Vagina (tissue), 2 donors: ENCODE data around the gene SETSIP. TPM values are rescaled to one million over a fixed set of nuclear protein-coding genes. Genes with fewer than 3 reads are reported as not detected.

ENCODE experiments used
- DNase-seq, 2 donors: peaks; one replicate each; pipeline ENCODE4 v3.0.0-alpha.2; 2017; ENCODE audit errors: extremely low spot score in 2 of 2
- H3K27ac ChIP-seq: fragments of 200-600 bp; sonication (generic); one replicate; pipeline ENCODE4 v1.5.1; 2019
- H3K27me3 ChIP-seq: fragments of 200-600 bp; sonication (generic); one replicate; pipeline ENCODE4 v1.5.1; 2019
- H3K36me3 ChIP-seq, 2 donors: fragments of 200-600 bp; sonication (generic); one replicate each; pipeline ENCODE4 v1.5.1; 2017 to 2019
- H3K4me1 ChIP-seq: fragments of 200-600 bp; sonication (generic); one replicate; pipeline ENCODE4 v1.5.1; 2019
- H3K4me3 ChIP-seq, 2 donors: fragments of 200-600 bp; sonication (generic); 1 replicate in 1 of 2; 2 replicates in 1 of 2; pipeline ENCODE4 v1.5.1; 2016 to 2019
- H3K9me3 ChIP-seq: fragments of 200-600 bp; sonication (generic); one replicate; pipeline ENCODE4 v1.5.1; 2019
- POLR2A ChIP-seq, 2 donors: fragments of 450-650 bp; IDR thresholded peaks; one replicate each; pipeline ENCODE4 v1.6.1; 2017; ENCODE audit warnings: antibody characterized with exemption in 2 of 2, mild to moderate bottlenecking in 2 of 2, moderate library complexity in 2 of 2
- POLR2AphosphoS5 ChIP-seq, 2 donors: sonication (generic); formaldehyde crosslinking; IDR thresholded peaks; one replicate each; pipeline ENCODE4 v1.9.0; 2017; ENCODE audit warnings: antibody characterized with exemption in 2 of 2, mild to moderate bottlenecking in 2 of 2, low read depth in 1 of 2; ENCODE audit not compliant: insufficient read depth in 1 of 2
- intact Hi-C: fragments of 100-400 bp; cut with DNase I; formaldehyde crosslinking; loops from one replicate; pipeline ENCODE4 v1.15.1; 2023
- total RNA-seq: library from RNA; depleted of rRNA; stranded (reverse); fragments of >200 nt; gene quantifications from one replicate; pipeline ENCODE4 v1.2.3, GENCODE V29; 2016
- TF ChIP-seq, protein P1 (sequence below), 3 experiments: fragments of 450-650 bp in 2 of 3; fragments of 200-600 bp in 1 of 3; sonication (generic) in 1 of 3; IDR thresholded peaks; one replicate each; pipeline ENCODE4 v1.5.1; 2017 to 2019; ENCODE audit warnings: antibody characterized with exemption in 3 of 3, mild to moderate bottlenecking in 2 of 3, moderate library complexity in 2 of 3

The SETSIP gene, protein sequence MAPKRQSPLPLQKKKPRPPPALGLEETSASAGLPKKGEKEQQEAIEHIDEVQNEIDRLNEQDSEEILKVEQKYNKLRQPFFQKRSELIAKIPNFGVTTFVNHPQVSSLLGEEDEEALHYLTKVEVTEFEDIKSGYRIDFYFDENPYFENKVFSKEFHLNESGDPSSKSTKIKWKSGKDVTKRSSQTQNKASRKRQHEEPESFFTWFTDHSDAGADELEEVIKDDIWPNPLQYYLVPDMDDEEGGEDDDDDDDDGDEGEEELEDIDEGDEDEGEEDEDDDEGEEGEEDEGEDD
- total RNA-seq = not detected

DNA sequence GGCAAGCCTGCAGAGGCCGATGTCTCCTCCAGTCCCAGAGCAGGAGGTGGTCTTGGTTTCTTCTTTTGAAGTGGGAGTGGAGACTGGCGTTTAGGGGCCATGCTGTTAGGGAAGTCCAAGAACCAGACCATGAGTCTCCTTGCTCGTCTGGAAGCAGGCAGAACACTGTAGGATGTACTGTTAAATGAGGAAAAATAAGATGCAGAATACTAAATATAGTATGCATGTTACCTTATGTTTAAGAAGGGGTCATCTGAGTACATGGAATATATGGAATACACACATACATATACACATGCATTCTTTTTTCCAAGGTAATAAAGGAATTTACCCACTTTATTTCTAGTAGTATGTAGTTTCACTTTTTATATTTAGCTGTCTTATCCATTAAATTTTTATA, at the start of gene SETSIP:
Gene SETSIP (minus strand): TSS at position 101 of the 400 bp plus-strand sequence. CDS start 0 bp downstream, at position 101.
- intact Hi-C loops = no loop called here
- Histone ChIP-seq H3K9me3 (no peaks in the 10 kb centered on the region), H3K27me3 (no peaks in the 10 kb centered on the region), H3K27ac (no peak within 1 kb of the TSS), H3K4me3 (no peak within 1 kb of the TSS), H3K36me3 (no peaks in the 10 kb centered on the region), H3K4me1 (no peaks in the 10 kb centered on the region)
- no peak for TF ChIP-seq POLR2AphosphoS5 (IDR thresholded peaks at IDR 0.05; ENCODE audit: insufficient read depth in 1 of 2, low read depth in 1 of 2)
- no peak for DNase-seq

DNA sequence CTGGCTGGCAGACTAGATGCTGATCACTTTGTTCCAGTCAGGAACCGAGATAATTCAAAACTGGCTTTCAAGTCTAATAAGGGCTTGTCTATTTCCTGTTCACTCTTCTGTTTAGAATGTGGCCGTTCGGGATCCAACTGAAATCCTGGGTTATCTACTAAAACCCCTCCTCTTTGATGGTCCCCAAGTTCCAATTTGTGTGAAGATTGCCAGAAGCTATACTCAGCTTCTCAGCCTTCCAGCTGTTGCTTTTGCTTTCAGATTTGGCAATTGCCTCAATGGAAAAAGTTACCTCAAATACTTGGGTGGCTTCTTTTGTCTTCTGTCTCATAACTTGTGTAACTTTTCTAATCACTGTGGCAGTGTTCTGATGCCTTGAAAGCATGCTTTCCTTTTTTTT, 48.7 kb upstream of the SETSIP start:
- Histone ChIP-seq H3K36me3 (no peaks in the 10 kb centered on the region), H3K9me3 (no peaks in the 10 kb centered on the region), H3K27ac (no peak overlapping the region), H3K27me3 (no peaks in the 10 kb centered on the region), H3K4me3 (no peak overlapping the region), H3K4me1 (no peaks in the 10 kb centered on the region)
- TF ChIP-seq POLR2A (IDR thresholded peaks at IDR 0.05) = no peak
- TF ChIP-seq POLR2AphosphoS5 (IDR thresholded peaks at IDR 0.05; ENCODE audit: insufficient read depth in 1 of 2, low read depth in 1 of 2) = no peak
- TF ChIP-seq, protein P1, sequence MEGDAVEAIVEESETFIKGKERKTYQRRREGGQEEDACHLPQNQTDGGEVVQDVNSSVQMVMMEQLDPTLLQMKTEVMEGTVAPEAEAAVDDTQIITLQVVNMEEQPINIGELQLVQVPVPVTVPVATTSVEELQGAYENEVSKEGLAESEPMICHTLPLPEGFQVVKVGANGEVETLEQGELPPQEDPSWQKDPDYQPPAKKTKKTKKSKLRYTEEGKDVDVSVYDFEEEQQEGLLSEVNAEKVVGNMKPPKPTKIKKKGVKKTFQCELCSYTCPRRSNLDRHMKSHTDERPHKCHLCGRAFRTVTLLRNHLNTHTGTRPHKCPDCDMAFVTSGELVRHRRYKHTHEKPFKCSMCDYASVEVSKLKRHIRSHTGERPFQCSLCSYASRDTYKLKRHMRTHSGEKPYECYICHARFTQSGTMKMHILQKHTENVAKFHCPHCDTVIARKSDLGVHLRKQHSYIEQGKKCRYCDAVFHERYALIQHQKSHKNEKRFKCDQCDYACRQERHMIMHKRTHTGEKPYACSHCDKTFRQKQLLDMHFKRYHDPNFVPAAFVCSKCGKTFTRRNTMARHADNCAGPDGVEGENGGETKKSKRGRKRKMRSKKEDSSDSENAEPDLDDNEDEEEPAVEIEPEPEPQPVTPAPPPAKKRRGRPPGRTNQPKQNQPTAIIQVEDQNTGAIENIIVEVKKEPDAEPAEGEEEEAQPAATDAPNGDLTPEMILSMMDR (IDR thresholded peaks at IDR 0.05) = no peak
- intact Hi-C loops = no loop called here
- no peak for DNase-seq

DNA sequence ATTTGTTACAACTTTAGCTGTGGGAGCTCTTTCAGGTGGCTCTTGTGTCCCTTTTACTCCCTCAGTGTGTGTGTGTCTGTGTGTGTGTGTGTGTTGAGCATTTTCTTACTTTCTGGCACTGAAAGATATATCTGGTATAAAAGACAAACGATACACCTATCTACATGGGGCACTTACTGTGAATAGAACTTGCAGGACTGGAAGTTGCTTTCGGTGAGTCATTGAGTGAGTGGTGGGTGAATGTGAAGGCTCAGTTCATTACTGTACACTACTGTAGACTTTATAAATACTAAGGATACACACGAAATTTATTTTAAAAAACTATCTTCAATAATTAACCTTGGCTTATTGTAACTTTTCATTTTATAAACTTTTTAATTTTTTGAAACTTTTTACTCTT, 43.6 kb upstream of the SETSIP start:
- TF ChIP-seq, protein P1 (IDR thresholded peaks at IDR 0.05) = no peak
- no peak for TF ChIP-seq POLR2AphosphoS5 (IDR thresholded peaks at IDR 0.05; ENCODE audit: insufficient read depth in 1 of 2, low read depth in 1 of 2)
- no peak for TF ChIP-seq POLR2A (IDR thresholded peaks at IDR 0.05)
- H3K27me3 ChIP-seq = no peaks in the 10 kb centered on the region
- no peak for DNase-seq
- intact Hi-C loops = no loop called here
- no peaks in the 10 kb centered on the region for H3K9me3 ChIP-seq
- no peak overlapping the region for H3K27ac ChIP-seq
- H3K36me3 ChIP-seq = no peaks in the 10 kb centered on the region
- no peak overlapping the region for H3K4me3 ChIP-seq
- no peaks in the 10 kb centered on the region for H3K4me1 ChIP-seq

DNA sequence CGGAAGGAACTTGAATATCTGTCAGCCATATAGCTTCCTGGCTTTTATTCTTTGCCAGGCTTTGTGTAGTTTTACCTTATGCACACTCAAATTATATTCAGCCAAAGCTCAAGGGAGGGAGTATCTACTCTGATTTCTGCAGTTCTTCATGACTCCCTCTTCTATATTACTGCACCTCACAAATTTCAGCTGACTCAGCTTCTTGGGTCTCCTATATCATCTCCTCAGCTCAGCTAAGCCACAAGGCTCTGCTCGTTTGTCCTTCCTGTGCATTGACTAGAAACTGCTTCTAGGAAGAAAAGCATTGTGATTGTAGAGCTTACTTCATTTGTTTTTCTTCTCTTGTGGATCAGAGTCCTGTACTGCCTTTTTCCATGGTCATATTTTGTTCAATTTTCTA, 42.3 kb upstream of the SETSIP start:
- Histone ChIP-seq H3K4me3 (no peak overlapping the region), H3K27ac (no peak overlapping the region), H3K27me3 (no peaks in the 10 kb centered on the region), H3K9me3 (no peaks in the 10 kb centered on the region), H3K4me1 (no peaks in the 10 kb centered on the region), H3K36me3 (no peaks in the 10 kb centered on the region)
- no peak for DNase-seq
- TF ChIP-seq, protein P1 (IDR thresholded peaks at IDR 0.05) = no peak
- TF ChIP-seq POLR2AphosphoS5 (IDR thresholded peaks at IDR 0.05; ENCODE audit: insufficient read depth in 1 of 2, low read depth in 1 of 2) (no peak), POLR2A (IDR thresholded peaks at IDR 0.05) (no peak)
- intact Hi-C loops = no loop called here

DNA sequence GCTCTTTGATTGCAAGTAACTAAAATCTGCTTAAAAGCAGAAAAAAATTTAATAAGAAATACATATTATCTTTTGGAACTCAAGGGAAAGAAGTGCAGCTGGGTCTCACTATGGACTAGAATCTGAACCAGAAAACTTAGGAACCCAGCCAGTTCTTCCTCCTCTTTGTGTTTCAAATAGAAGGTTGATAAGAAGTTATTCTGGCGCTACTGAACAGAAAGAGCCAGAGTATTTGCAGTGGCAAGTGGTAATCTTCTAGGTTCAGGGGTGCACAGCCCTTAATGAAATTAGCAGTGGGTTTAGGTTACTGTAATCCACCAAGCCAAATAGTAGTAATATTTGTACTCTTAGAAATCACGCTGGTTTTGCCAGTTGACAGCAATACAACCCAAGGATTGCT, 33.4 kb upstream of the SETSIP start:
- Histone ChIP-seq H3K27ac (no peak overlapping the region), H3K36me3 (peaks cover 0 to 2% of the 10 kb centered on the region in 2 donors), H3K4me3 (no peak overlapping the region), H3K4me1 (no peaks in the 10 kb centered on the region), H3K9me3 (no peaks in the 10 kb centered on the region), H3K27me3 (no peaks in the 10 kb centered on the region)
- no peak for DNase-seq
- TF ChIP-seq, protein P1 (IDR thresholded peaks at IDR 0.05) = no peak
- no peak for TF ChIP-seq POLR2AphosphoS5 (IDR thresholded peaks at IDR 0.05; ENCODE audit: insufficient read depth in 1 of 2, low read depth in 1 of 2)
- TF ChIP-seq POLR2A (IDR thresholded peaks at IDR 0.05) = no peak
- intact Hi-C loops = no loop called here
